Neural crest cell (in vitro differentiated cells): ENCODE measurements around the gene ZNF570. TPM values are rescaled to one million over a fixed set of nuclear protein-coding genes. Genes with fewer than 3 reads are reported as not detected.

Experiments used
- DNase-seq: peaks from one replicate; pipeline ENCODE4 v3.0.0; 2021; ENCODE audit warnings: low read depth, mixed read lengths, low spot score
- H3K27ac Mint-ChIP-seq: one replicate; pipeline ENCODE4 v1.8.0; 2021; ENCODE audit warnings: mild to moderate bottlenecking, mixed read lengths; ENCODE audit not compliant: unreplicated experiment
- H3K27me3 Mint-ChIP-seq: 2 replicates; pipeline ENCODE4 v1.8.0; 2021; ENCODE audit warnings: low read depth, mild to moderate bottlenecking, mixed read lengths
- H3K36me3 Mint-ChIP-seq: 2 replicates; pipeline ENCODE4 v1.8.0; 2021; ENCODE audit warnings: low read depth, mild to moderate bottlenecking, mixed read lengths
- H3K4me1 Mint-ChIP-seq: 2 replicates; pipeline ENCODE4 v1.8.0; 2021; ENCODE audit warnings: mixed read lengths
- H3K4me3 Mint-ChIP-seq: one replicate; pipeline ENCODE4 v1.8.0; 2021; ENCODE audit warnings: mild to moderate bottlenecking, mixed read lengths
- H3K9me3 Mint-ChIP-seq: 2 replicates; pipeline ENCODE4 v1.8.0; 2021; ENCODE audit warnings: mixed read lengths
- long read RNA-seq: library from polyadenylated mRNA; unstranded; transcript quantifications from one replicate; pipeline ENCODE4 v2.0.0, GENCODE V29; 2020
- total RNA-seq: library from RNA; stranded (reverse); gene quantifications from 2 replicates; pipeline ENCODE4 v1.2.1, GENCODE V29; 2021
- TF ChIP-seq, protein P1 (sequence below): fragments of 200-600 bp; sonication (generic); conservative IDR thresholded peaks from 2 replicates; pipeline ENCODE4 v1.5.0; 2021; ENCODE audit warnings: antibody characterized with exemption, mild to moderate bottlenecking

The ZNF570 gene
- 7.7 and 8.4 TPM in 2 replicates for total RNA-seq
- long read RNA-seq, full-length matches to known transcripts, result 3 of 5 reads
- long read RNA-seq, partial matches to known transcripts, result 1 of 5 reads
- long read RNA-seq, other reads (novel, unspliced or antisense), result 1 of 5 reads

DNA sequence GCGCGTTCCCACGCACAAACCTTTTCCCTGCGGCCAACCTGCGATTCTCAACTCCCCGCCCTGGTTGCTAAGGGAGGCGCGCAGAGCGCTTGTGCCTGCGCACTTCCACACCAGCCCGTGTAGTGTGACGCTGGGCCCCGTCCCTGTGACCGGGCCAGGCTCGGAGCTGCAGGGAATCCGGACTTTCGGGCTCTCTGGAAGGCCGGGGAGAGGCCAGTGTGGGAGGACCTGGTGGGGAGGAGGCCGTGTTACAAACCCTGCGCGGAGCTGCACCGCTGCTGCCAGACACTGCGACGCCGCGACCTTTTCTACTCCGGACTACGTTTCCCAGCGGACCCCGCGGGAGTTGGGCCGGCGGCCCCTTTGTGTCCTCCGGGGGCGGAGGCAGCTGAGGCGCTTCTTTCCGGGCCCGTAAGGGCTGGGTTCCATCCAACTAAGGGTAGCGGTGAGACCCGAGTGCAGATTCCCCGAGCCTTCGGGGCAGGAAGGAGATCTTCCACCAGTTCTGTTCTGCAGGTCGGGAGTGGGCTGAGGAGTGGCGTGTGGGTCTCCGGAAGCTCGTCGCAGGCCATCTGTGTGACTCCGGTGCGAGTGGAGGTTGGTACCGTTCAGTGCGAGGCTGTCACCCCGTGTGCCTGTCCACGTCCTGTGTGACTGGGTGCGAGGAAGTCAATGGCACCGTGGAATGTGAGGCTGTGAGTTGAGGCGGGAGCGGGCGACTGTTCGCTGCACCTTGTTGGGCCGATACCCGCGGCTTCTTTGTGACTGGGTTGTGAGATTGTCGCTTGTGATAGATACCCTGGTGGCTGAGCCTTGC, at the start of gene ZNF570:
Gene ZNF570, plus strand, starts transcription at position 396 of the 817 bp plus-strand sequence. CDS start 999 bp downstream, outside the sequence.
- peaks cover 10% of the 10 kb centered on the region for H3K9me3 Mint-ChIP-seq
- H3K4me3 Mint-ChIP-seq, result peak within 1 kb of the TSS; percentile 99
- DNase-seq, result peak; percentile 78
- peak within 1 kb of the TSS; percentile 99 for H3K27ac Mint-ChIP-seq
- peaks cover 33% of the 10 kb centered on the region for H3K36me3 Mint-ChIP-seq
- peaks cover 33% of the 10 kb centered on the region for H3K4me1 Mint-ChIP-seq
- TF ChIP-seq, protein P1, sequence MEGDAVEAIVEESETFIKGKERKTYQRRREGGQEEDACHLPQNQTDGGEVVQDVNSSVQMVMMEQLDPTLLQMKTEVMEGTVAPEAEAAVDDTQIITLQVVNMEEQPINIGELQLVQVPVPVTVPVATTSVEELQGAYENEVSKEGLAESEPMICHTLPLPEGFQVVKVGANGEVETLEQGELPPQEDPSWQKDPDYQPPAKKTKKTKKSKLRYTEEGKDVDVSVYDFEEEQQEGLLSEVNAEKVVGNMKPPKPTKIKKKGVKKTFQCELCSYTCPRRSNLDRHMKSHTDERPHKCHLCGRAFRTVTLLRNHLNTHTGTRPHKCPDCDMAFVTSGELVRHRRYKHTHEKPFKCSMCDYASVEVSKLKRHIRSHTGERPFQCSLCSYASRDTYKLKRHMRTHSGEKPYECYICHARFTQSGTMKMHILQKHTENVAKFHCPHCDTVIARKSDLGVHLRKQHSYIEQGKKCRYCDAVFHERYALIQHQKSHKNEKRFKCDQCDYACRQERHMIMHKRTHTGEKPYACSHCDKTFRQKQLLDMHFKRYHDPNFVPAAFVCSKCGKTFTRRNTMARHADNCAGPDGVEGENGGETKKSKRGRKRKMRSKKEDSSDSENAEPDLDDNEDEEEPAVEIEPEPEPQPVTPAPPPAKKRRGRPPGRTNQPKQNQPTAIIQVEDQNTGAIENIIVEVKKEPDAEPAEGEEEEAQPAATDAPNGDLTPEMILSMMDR, result no peak
- no peaks in the 10 kb centered on the region for H3K27me3 Mint-ChIP-seq

DNA sequence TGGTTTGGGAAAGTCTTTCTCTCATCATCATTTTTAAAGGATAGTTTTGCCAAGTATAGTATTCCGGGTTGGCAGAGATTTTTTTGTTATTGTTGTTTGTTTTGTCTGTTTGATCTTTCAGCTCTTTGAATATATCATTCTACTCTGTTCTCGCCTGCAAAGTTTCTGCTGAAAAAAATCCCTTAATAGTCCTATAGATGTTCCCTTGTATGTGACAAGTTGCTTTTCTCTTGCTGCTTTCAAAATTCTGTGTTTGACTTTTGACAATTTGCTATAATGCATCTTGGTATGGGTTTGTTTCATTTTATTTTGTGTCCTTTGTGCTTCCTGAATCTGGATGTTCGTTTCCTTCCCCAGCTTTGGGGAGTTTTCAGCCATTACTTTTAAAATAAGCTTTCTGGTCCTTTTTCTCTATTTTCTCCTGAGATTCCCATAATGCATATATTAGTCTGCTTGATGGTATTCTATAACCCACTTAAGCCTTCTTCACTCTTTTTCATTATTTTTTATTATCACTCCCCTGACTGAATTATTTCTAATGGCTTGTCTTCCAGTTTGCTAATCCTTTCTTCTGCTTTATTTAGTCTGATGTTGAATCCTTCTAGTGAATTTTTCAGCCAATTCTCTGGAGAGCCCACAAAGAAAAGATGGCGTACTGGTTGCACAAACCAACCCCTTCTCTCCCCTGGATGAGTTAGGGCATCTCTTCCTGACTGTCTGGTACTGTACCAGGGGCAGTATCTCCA, 16.5 kb upstream of the ZNF570 start:
- Mint-ChIP-seq H3K4me3 (no peak overlapping the region), H3K4me1 (no peaks in the 10 kb centered on the region), H3K36me3 (peaks cover 80% of the 10 kb centered on the region), H3K27ac (no peak overlapping the region), H3K9me3 (peaks cover 45% of the 10 kb centered on the region), H3K27me3 (no peaks in the 10 kb centered on the region)
- DNase-seq, result no peak
- TF ChIP-seq, protein P1, result no peak

DNA sequence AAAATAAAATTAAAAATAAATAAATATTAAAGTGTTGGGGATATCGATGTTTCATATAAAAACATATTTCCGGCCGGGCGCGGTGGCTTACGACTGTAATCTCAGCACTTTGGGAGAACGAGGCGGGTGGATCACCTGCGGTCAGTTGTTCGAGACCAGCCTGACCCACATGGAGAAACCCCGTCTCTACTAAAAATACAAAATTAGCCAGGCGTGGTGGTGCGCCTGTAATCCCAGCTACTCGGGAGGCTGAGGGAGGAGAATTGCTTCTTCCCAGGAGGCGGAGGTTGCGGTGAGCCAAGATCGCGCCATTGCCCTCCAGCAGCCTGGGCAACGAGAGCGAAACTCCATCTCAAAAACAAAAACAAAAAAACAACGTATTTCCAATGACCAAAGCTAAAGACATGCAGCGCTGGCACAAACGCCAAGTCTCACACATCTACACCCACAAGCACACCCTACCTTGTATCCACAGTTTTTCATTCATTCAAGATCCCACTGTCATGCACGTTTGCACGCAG, 2.8 kb upstream of the ZNF570 start:
- no peaks in the 10 kb centered on the region for H3K27me3 Mint-ChIP-seq
- H3K27ac Mint-ChIP-seq, result peak overlapping the region; percentile 95
- H3K4me1 Mint-ChIP-seq, result peaks cover 33% of the 10 kb centered on the region
- H3K9me3 Mint-ChIP-seq, result peaks cover 10% of the 10 kb centered on the region
- TF ChIP-seq, protein P1, result no peak
- H3K36me3 Mint-ChIP-seq, result peaks cover 33% of the 10 kb centered on the region
- no peak for DNase-seq
- peak overlapping the region; percentile 99 for H3K4me3 Mint-ChIP-seq

DNA sequence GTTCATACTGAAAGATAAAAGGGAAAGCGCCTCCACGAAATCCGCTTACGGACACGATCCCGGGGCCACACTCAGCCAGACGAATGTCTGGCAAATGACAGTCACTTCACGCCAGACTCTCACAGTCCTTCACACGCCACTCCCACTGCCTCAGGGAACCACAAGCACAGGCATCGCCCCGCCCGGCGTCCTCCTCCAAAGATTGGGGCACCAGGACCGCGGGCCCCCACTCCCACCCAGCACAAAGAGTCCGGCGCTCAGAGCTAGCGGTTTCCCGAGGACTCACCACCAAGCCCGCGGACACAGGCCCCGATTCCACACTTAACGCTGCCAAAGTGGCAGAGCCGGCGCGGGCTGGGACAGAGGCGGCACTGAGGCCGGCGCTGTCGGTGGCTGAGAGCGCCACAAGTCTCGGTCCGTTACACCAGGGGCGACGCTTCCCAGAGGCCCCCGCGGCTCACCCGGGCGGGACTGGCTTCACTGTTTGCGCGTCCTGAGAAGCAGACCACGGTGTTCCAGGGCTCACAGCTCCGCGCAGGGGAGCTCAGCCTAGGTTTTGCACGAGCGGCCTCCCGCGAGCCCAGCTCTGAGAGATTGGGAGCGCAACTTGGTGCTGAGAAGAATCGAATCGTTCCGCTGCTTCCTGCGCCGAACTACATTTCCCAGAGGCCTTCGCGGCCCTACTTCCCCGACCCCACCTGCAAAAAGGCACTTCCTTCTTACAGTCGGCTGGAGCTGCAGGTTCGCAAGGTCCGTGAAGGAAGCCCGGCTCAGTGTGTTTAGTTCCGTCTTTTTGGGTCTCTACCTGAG, 2.2 kb upstream of the ZNF570 start, which contains the start of gene ZNF569:
Gene ZNF569, minus strand, starts transcription at position 647 of the 810 bp plus-strand sequence. CDS start 22,523 bp downstream, outside the sequence.
- Mint-ChIP-seq H3K36me3 (peaks cover 33% of the 10 kb centered on the region), H3K4me3 (peak within 1 kb of the TSS; percentile 99), H3K27ac (peak within 1 kb of the TSS; percentile 95), H3K4me1 (peaks cover 33% of the 10 kb centered on the region), H3K9me3 (peaks cover 10% of the 10 kb centered on the region), H3K27me3 (no peaks in the 10 kb centered on the region)
- TF ChIP-seq, protein P1, result no peak
- DNase-seq, result peak; percentile 70
